Esophagus (tissue), 2 donors: ENCODE data around the gene FAM161B. TPM values are rescaled to one million over a fixed set of nuclear protein-coding genes. Genes with fewer than 3 reads are reported as not detected.

Experiments used
- H3K27ac ChIP-seq, 2 donors: one replicate each; pipeline ENCODE4 v1.5.1; 2013; ENCODE audit warnings: low read depth in 2 of 2, mild to moderate bottlenecking in 2 of 2, inconsistent platforms in 1 of 2, low read length in 1 of 2, moderate library complexity in 1 of 2
- H3K27me3 ChIP-seq, 2 donors: one replicate each; pipeline ENCODE4 v1.6.1; 2013; ENCODE audit warnings: low read length in 2 of 2, control low read depth in 1 of 2, mild to moderate bottlenecking in 1 of 2; ENCODE audit not compliant: insufficient read depth in 2 of 2, control insufficient read depth in 1 of 2
- H3K36me3 ChIP-seq, 2 donors: one replicate each; pipeline ENCODE4 v1.6.1; 2013; ENCODE audit warnings: low read length in 1 of 2; ENCODE audit not compliant: control insufficient read depth in 2 of 2, insufficient read depth in 2 of 2
- H3K4me1 ChIP-seq, 2 donors: one replicate each; pipeline ENCODE4 v1.6.1; 2013; ENCODE audit warnings: low read length in 1 of 2; ENCODE audit not compliant: control insufficient read depth in 2 of 2, insufficient read depth in 2 of 2
- H3K4me3 ChIP-seq, 2 donors: one replicate each; pipeline ENCODE4 v1.5.1; 2013; ENCODE audit warnings: low read length in 2 of 2, mild to moderate bottlenecking in 2 of 2, low read depth in 1 of 2, moderate library complexity in 1 of 2
- H3K9me3 ChIP-seq, 2 donors: one replicate each; pipeline ENCODE4 v1.6.1; 2013; ENCODE audit warnings: mild to moderate bottlenecking in 2 of 2, low read depth in 1 of 2, low read length in 1 of 2, moderate library complexity in 1 of 2; ENCODE audit not compliant: control insufficient read depth in 2 of 2, insufficient read depth in 1 of 2
- WGBS, 2 donors: extraction: QIAGEN DNeasy Blood & Tissue Kit; methylation state at CpG; one replicate each; pipeline ENCODE4 v1.1.7; 2013; 5-methylcytosine and 5-hydroxymethylcytosine counted together
- polyA plus RNA-seq, 2 donors: library from polyadenylated mRNA; stranded (reverse); fragments of 200-250 nt; gene quantifications; one replicate each; pipeline ENCODE4 v1.2.3, GENCODE V29; 2013
- donor health status: healthy with polysubstance abuse.
- donor health status: Bipolar disorder and iron deficiency.

The FAM161B gene
- polyA plus RNA-seq, 2 donors, result 1.6 to 1.9 TPM

DNA sequence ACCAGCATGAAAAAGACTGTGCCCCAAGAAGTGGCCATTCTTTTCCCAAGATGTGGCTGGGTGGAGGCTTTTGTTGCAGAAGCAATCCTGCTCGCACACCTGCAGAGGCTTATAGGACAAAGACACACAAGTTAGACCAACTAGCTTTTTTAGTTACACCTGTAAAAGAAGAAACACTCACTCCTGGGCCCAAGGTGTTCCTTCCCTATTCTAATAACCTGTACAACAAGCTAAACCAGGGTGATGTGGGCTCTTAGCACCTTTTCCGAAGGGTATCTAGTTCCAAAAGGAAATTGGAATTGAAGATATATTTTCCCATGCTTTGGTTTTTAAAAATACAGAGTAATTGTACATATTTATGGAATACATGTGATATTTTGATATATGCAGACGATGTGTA, 38.2 kb upstream of the FAM161B start:
- H3K36me3 ChIP-seq, result peaks cover 0 to 2% of the 10 kb centered on the region in 2 donors
- H3K27me3 ChIP-seq, result no peaks in the 10 kb centered on the region
- no peak overlapping the region for H3K4me3 ChIP-seq
- H3K4me1 ChIP-seq, result no peaks in the 10 kb centered on the region
- WGBS, 2 donors, result 72 to 80% methylated on average over 3 of the region's 3 CpGs
- H3K9me3 ChIP-seq, result no peaks in the 10 kb centered on the region
- H3K27ac ChIP-seq, result peak overlapping the region in 1 of 2 donors; percentile 6

DNA sequence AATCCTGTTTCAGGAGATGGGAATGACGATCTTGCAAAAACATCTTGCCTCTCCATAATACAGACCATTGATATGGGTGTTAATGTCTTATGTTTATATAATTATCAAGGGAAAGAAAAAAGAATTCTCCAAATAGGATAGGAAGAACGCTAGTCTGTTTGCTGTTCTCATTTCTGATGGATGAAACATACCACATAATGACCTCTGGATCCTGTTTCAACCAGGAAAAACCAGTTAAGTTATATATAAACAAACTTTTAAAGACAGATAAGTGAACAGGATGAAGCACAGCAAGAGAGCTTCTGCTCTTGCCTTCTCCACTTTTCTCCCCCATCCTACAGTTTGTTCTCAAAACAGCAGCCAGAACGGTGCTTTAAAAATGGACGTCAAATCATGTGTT, 28.0 kb upstream of the FAM161B start:
- Histone ChIP-seq H3K27me3 (no peaks in the 10 kb centered on the region), H3K27ac (no peak overlapping the region), H3K36me3 (peaks cover 0 to 8% of the 10 kb centered on the region in 2 donors), H3K4me1 (no peaks in the 10 kb centered on the region), H3K4me3 (no peak overlapping the region), H3K9me3 (no peaks in the 10 kb centered on the region)
- 52 to 56% methylated on average over 4 of the region's 4 CpGs for WGBS, 2 donors

DNA sequence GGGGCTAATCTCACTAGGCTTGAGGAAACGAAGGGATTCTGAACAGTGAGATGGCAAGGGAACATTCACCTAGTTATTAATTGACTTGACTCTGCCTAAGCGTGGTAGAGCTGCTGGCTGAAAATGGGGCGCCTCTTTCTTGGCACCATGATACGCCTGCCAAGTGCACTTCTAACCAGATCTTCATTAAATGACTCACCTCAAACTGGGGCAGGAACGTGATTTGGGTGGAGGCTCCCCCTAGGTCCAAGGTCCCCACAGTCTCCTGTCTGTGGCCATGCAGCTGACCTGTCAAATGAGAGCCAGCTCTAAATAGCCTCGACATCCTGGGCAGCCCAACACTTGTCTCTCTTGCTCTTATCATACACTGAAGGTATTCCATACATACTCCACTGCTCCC, 26.2 kb upstream of the FAM161B start:
- Histone ChIP-seq H3K27me3 (no peaks in the 10 kb centered on the region), H3K36me3 (peaks cover 0 to 12% of the 10 kb centered on the region in 2 donors), H3K9me3 (no peaks in the 10 kb centered on the region), H3K4me1 (no peaks in the 10 kb centered on the region), H3K27ac (peak overlapping the region in 1 of 2 donors; percentile 26), H3K4me3 (no peak overlapping the region)
- 71 to 79% methylated on average over 6 of the region's 6 CpGs for WGBS, 2 donors

DNA sequence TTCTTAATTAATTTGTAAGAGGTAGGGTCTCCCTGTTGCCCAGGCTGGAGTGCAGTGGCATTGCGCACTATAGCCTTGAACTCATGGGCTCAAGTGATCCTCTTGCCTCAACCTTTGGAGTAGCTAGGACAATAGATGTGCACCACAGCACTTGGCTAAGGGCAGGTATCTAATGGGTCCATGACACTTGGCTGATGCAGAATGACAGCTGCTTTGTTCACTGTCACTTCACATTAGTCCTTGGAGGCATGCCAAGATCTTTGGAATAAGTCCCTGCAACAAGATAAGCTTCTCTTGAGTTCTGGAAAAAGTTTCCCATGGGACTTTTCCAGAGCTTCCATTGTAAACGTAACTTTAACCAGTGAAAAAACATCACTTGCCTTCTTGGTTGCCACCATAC, 23.6 kb upstream of the FAM161B start:
- Histone ChIP-seq H3K27ac (no peak overlapping the region), H3K9me3 (no peaks in the 10 kb centered on the region), H3K4me3 (no peak overlapping the region), H3K4me1 (no peaks in the 10 kb centered on the region), H3K36me3 (peaks cover 0 to 16% of the 10 kb centered on the region in 2 donors), H3K27me3 (no peaks in the 10 kb centered on the region)
- 76 to 78% methylated on average over 2 of the region's 2 CpGs for WGBS, 2 donors

DNA sequence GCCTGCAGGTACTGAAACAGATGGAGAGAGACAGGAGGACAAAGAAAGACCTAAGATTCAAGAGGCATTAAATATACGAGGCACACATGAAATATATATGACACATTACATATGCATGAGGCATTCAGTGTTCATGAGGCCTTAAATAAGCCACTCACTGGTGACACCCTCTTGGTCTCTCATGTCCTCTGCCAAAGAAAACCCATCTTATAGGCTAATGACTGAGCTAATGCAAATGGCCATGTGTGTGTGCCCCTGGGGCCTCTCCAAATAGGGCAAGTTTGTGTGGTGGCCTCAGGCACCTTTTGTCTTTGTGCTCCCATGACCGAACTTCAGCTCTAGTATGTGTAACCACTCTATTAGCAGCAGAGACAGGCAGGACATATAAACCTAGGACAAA, 19.0 kb upstream of the FAM161B start:
- no peaks in the 10 kb centered on the region for H3K9me3 ChIP-seq
- no peak overlapping the region for H3K4me3 ChIP-seq
- peaks cover 0 to 15% of the 10 kb centered on the region in 2 donors for H3K36me3 ChIP-seq
- 90 to 92% methylated on average over 2 of the region's 2 CpGs for WGBS, 2 donors
- no peaks in the 10 kb centered on the region for H3K4me1 ChIP-seq
- H3K27me3 ChIP-seq, result no peaks in the 10 kb centered on the region
- no peak overlapping the region for H3K27ac ChIP-seq

- WGBS, 2 donors, result 92 to 94% methylated on average over 4 of the region's 4 CpGs
- no peaks in the 10 kb centered on the region for H3K9me3 ChIP-seq
- no peak overlapping the region for H3K27ac ChIP-seq
- H3K4me1 ChIP-seq, result no peaks in the 10 kb centered on the region
- peaks cover 15 to 22% of the 10 kb centered on the region in 2 donors for H3K36me3 ChIP-seq
- no peak overlapping the region for H3K4me3 ChIP-seq
- no peaks in the 10 kb centered on the region for H3K27me3 ChIP-seq
These were observed 15.3 kb upstream of the FAM161B start for GRCh38 chr14:73965216-73965615.

- Histone ChIP-seq H3K9me3 (no peaks in the 10 kb centered on the region), H3K4me1 (no peaks in the 10 kb centered on the region), H3K27me3 (no peaks in the 10 kb centered on the region), H3K4me3 (no peak overlapping the region), H3K27ac (no peak overlapping the region), H3K36me3 (peaks cover 23 to 27% of the 10 kb centered on the region in 2 donors)
- 88 to 93% methylated on average over 12 of the region's 12 CpGs for WGBS, 2 donors
These were observed 11.3 kb upstream of the FAM161B start for GRCh38 chr14:73961192-73961591.

GRCh38 chr14:73958591-73958990, 8.7 kb upstream of the FAM161B start:
- H3K36me3 ChIP-seq, result peaks cover 29 to 30% of the 10 kb centered on the region in 2 donors
- no peaks in the 10 kb centered on the region for H3K27me3 ChIP-seq
- H3K4me3 ChIP-seq, result no peak overlapping the region
- H3K9me3 ChIP-seq, result no peaks in the 10 kb centered on the region
- no peak overlapping the region for H3K27ac ChIP-seq
- H3K4me1 ChIP-seq, result no peaks in the 10 kb centered on the region

- Histone ChIP-seq H3K4me3 (no peak overlapping the region), H3K9me3 (no peaks in the 10 kb centered on the region), H3K36me3 (peaks cover 19 to 20% of the 10 kb centered on the region in 2 donors), H3K27ac (no peak overlapping the region), H3K4me1 (peaks cover 0 to 2% of the 10 kb centered on the region in 2 donors), H3K27me3 (no peaks in the 10 kb centered on the region)
- 85 to 90% methylated on average over 5 of the region's 5 CpGs for WGBS, 2 donors
These were observed 5.8 kb upstream of the FAM161B start for GRCh38 chr14:73955674-73956073.

DNA sequence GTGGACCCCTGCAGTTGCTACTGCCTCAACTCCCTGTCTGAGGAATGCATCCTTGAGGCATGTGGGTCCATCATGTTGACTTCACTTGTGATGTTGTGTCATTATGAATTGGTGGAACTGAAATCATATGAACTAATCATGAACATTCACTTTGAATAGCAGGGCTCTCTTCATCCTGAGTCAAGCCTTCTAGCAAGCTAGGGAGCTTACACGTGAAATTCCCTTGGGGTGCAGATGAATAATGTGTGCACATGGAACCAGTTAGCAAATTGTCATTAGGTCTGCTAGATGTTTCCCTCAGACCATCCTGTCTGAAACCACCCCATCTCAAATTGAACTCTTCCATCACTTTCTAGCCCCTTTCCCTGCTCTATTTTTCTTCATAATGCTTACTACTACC, 3.8 kb upstream of the FAM161B start:
- H3K9me3 ChIP-seq, result no peaks in the 10 kb centered on the region
- peaks cover 8 to 12% of the 10 kb centered on the region in 2 donors for H3K36me3 ChIP-seq
- H3K4me1 ChIP-seq, result peaks cover 0 to 2% of the 10 kb centered on the region in 2 donors
- H3K27me3 ChIP-seq, result no peaks in the 10 kb centered on the region
- 79 to 94% methylated on average over 1 of the region's 1 CpG for WGBS, 2 donors
- no peak overlapping the region for H3K27ac ChIP-seq
- H3K4me3 ChIP-seq, result no peak overlapping the region
